Activated naive CD8-positive, alpha-beta T cell treated with anti-CD3 and anti-CD28 coated beads for 36 hours (primary cell): ENCODE results near the gene IRF4. TPM values are rescaled to one million over a fixed set of nuclear protein-coding genes. Genes with fewer than 3 reads are reported as not detected.

ENCODE experiments used
- DNase-seq: peaks from one replicate; pipeline ENCODE4 v3.0.0; 2021
- H3K27ac Mint-ChIP-seq: one replicate; pipeline ENCODE4 v1.8.0; 2022; ENCODE audit warnings: mild to moderate bottlenecking, moderate library complexity, mixed read lengths
- H3K27me3 Mint-ChIP-seq: one replicate; pipeline ENCODE4 v1.8.0; 2022; ENCODE audit warnings: mild to moderate bottlenecking, mixed read lengths
- H3K36me3 Mint-ChIP-seq: one replicate; pipeline ENCODE4 v1.8.0; 2021; ENCODE audit warnings: mild to moderate bottlenecking, mixed read lengths
- H3K4me1 Mint-ChIP-seq: one replicate; pipeline ENCODE4 v1.8.0; 2021; ENCODE audit warnings: mixed read lengths
- H3K4me3 Mint-ChIP-seq: one replicate; pipeline ENCODE4 v1.8.0; 2022; ENCODE audit warnings: mild to moderate bottlenecking, moderate library complexity, mixed read lengths
- H3K9me3 Mint-ChIP-seq: one replicate; pipeline ENCODE4 v1.8.0; 2022; ENCODE audit warnings: mixed read lengths
- total RNA-seq, 2 experiments: library from RNA; stranded (reverse); gene quantifications; one replicate each; pipeline ENCODE4 v1.2.3, GENCODE V29; 2021

IRF4 gene
- total RNA-seq, 2 experiments from 2014 or later: 432 to 438 TPM

DNA sequence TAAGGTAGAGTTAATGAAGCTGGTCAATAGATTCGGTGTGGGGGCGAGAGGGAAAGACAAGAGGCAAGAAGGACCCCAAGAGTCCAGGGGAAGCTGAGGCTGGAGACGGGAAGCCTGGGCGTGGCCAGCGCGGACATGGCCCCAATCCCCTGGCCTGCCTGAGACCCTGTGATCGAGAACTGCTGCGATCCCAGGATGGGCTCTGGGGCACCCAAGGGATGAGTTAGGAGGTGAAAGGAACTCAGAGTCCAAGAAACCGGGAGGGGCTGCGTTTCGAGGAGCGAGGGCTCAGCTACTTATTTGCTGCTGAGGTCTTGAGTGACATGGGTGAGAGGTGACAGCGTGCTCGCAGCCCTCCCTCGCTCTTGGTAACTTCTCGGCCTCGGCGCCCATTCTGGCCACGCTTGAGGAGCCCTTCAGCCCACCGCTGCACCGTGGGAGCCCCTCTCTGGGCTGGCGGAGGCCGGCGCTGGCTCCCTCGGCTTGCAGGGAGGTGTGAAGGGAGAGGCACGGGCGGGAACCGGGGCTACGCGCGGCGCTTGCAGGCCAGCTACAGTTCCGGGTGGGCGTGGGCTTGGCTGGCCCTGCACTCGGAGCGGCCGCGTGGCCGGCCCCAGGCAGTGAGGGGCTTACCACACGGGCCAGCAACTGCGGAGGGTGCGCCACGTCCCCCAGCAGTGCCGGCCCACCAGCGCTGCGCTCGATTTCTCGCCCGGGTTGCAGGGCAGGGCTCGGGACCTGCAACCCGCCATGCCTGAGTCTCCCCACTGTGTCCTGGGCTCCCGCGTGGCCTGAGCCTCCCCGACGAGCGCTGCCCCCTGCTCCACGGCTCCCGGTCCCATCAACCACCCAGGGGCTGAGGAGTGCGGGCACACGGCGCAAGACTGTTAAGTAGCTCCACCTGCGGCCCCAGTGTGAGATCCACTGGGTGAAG lies 58.2 kb downstream of the IRF4 start:
- Mint-ChIP-seq H3K9me3 (no peaks in the 10 kb centered on the region), H3K27me3 (peaks cover 5% of the 10 kb centered on the region), H3K27ac (peak overlapping the region; percentile 50), H3K36me3 (peaks cover 13% of the 10 kb centered on the region), H3K4me3 (no peak overlapping the region), H3K4me1 (peaks cover 52% of the 10 kb centered on the region)
- no peak for DNase-seq

DNA sequence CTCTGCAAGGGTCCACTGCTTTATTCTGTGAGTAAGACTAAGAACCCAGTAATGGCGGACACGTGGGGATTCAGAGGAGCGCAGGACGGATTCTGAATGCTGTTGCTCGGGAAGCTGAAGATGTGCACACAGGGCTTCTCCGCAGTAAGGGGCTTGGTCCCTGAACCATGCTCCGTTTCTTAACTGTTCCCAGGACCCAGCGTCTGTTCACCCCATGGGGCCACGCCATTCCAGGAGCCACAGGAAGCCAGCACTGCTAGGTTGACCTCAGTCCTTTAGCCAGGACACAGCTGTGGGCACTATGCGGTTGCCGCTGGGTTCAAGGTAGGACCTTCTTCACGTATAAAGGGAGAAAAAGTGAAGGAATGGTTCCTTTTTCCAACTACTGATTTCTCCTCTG lies 59.8 kb downstream of the IRF4 start:
- Mint-ChIP-seq H3K27me3 (peaks cover 5% of the 10 kb centered on the region), H3K9me3 (no peaks in the 10 kb centered on the region), H3K27ac (no peak overlapping the region), H3K4me1 (peaks cover 47% of the 10 kb centered on the region), H3K36me3 (peaks cover 15% of the 10 kb centered on the region), H3K4me3 (no peak overlapping the region)
- DNase-seq: no peak

DNA sequence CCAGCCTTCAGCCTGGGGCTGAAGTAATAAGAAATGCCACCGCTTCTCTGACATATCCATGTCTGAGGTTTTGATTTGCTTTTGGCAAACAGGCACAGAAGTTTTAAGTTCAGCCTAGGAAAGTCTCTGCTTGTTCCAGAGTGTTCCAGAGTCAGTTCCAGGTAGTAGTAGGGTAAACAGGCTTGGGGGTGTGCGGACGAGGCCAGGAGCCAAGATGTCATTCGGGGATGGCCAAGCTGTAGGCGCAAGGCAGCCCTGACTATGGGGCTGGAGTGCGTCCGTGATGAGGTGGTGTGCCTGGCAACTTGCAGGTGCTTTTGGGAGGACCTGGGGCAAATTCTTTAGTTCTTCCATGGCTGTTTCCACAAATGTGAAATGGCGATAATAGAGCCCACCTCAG lies 60.3 kb downstream of the IRF4 start:
- Mint-ChIP-seq H3K27ac (no peak overlapping the region), H3K27me3 (peaks cover under 1% of the 10 kb centered on the region), H3K9me3 (peaks cover 3% of the 10 kb centered on the region), H3K36me3 (peaks cover 15% of the 10 kb centered on the region), H3K4me1 (peaks cover 44% of the 10 kb centered on the region), H3K4me3 (no peak overlapping the region)
- no peak for DNase-seq

DNA sequence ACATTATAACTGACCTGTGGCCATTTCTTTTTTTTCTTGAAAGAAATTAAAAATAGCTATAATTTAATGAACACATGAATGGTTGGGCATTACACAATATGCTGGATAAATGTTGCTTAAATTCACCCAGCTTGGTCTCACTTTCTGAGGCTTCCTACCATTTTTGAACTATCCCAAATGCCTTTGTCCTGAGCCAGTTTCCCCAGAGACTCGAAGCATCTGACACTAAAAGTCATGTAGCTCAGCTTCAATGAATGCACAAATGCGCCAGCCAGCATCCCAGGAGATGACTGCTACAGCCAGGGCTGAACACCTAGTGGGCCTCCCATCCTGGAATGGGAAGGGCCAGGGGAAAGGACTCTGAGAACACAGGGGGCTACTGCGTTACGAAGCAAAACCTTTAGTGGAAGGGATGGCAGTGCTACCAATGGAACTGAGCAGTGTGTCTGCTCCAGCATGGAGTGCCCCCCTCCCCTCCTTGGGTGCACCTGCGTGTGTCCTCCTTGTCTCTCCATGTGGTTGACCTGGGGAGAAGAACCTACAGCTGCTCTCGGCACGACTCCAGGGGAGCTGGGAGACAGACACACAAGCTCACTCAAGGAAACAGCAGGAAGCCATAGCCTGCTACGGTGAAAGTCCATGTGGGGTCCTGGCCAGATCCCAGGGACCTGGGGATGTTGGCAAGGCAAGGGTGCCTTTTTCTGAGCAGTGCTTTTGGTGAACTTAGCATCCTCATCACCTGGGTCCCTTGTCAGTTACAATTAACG lies 60.9 kb downstream of the IRF4 start:
- H3K4me1 Mint-ChIP-seq: peaks cover 43% of the 10 kb centered on the region
- H3K27ac Mint-ChIP-seq: no peak overlapping the region
- DNase-seq: no peak

DNA sequence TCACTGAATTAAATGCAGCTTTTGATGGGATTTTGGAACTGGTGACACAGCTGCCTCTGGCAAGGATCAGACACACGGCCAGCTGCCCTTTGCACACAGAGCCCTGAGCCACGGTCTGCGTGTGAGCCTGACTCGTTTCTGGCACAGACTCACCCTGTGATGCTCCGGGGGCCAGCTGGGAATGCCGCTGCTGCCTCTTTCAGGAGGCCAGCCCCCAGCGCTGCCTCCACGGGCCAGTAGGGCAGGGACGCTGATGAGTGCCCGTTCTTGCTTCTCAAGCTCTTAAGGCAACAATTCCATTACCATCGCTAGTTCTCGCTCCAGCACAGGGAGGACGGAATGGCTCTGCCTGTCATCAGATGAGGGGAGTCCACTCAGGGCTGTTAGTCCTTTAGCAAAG lies 61.6 kb downstream of the IRF4 start:
- H3K36me3 Mint-ChIP-seq: peaks cover 22% of the 10 kb centered on the region
- DNase-seq: no peak
- no peak overlapping the region for H3K4me3 Mint-ChIP-seq
- no peaks in the 10 kb centered on the region for H3K27me3 Mint-ChIP-seq
- H3K9me3 Mint-ChIP-seq: peaks cover 13% of the 10 kb centered on the region
- H3K4me1 Mint-ChIP-seq: peaks cover 37% of the 10 kb centered on the region
- H3K27ac Mint-ChIP-seq: no peak overlapping the region

More for the DNA sequence above, 60.9 kb downstream of the IRF4 start:
- Mint-ChIP-seq H3K27me3 (no peaks in the 10 kb centered on the region), H3K4me3 (no peak overlapping the region), H3K9me3 (peaks cover 9% of the 10 kb centered on the region), H3K36me3 (peaks cover 21% of the 10 kb centered on the region)

DNA sequence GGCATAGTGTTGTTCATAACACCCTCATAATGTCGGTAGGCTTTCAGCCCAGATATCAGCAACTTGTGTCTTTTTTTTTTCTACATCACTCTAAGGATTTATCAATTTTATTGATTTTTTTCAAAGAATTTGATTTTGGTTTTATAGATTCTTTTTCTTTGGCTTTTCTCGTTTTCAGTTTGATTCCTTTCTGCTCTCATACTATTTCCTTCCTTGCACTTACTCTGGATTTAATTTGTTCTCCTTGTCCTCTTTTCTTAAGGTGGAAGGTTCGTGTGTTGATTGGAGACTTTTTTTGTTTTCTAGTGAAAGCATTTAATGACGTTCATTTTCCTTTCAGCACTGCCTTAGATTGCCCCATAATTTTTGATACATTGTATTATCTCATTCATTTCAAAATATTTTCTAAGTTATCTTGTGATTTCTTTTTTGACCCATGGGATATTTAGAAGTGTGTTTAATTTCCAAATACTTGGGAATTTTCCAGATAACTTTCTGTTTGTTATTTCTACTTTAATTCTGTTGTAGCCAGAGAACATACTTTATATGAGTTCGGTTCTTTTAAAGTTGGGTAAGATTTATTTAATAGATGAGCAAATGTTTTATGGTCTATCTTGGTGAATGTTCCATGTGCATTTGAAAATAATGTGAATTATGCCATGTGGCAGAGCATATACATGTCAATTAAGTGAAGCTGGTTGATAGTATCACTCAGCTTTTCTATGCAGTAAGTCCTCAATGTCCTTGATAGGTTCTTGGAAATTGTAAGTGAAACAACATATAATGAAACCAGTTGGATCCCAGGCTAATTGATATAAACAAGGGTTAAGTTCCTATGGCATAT lies 62.8 kb downstream of the IRF4 start:
- Mint-ChIP-seq H3K27ac (peak overlapping the region; percentile 93), H3K4me3 (peak overlapping the region; percentile 76), H3K36me3 (peaks cover 13% of the 10 kb centered on the region), H3K9me3 (peaks cover 19% of the 10 kb centered on the region), H3K4me1 (peaks cover 28% of the 10 kb centered on the region), H3K27me3 (no peaks in the 10 kb centered on the region)
- DNase-seq: no peak

DNA sequence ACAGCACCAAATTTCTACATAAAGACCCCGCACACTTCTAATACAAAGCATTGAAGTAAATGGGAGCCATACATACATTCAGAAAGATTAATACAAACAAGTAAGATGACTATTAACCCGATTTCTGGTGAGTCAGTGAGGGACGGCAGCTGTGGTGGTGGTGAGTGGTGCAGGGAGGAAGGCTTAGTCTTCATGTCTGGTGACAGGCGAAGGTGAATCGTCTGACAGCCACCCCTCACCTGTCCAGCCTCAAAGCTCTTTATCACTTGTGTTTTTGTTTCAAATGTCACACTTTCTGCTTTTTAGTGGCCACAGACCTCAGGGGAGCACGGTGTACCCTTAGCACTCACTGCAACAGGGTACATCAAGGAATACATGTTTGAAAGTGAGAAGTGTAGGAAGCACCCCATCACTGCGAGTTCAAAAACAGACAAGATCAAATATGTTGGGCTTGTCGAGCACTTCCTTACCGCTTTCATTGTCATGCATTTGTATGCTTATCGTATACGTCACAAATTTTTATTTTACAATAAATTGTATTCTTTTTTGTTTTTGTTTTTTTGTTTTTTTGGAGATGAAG lies 63.5 kb downstream of the IRF4 start:
- H3K36me3 Mint-ChIP-seq: peaks cover 11% of the 10 kb centered on the region
- H3K9me3 Mint-ChIP-seq: peaks cover 19% of the 10 kb centered on the region
- peak overlapping the region; percentile 76 for H3K4me3 Mint-ChIP-seq
- DNase-seq: peak; percentile 72
- H3K27me3 Mint-ChIP-seq: no peaks in the 10 kb centered on the region
- H3K4me1 Mint-ChIP-seq: peaks cover 32% of the 10 kb centered on the region
- H3K27ac Mint-ChIP-seq: peak overlapping the region; percentile 93

DNA sequence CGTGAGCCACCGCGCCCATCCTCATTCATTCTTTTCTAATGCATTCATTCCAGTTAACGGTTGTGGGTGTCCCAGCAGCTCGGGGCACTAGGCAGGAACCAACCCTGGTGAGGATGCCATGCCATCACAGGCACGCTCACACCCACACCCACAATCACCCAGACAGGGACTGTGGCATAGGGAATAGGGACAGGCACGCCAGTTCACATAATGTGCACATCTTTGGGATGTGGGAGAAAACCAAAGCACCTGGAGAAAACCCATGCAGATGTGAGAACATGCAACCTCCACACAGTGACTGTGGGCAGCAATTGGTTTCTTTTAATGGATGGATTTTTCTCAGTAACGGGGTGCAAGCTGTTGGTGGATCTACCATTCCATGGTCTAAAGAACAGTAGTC lies 64.3 kb downstream of the IRF4 start:
- H3K9me3 Mint-ChIP-seq: peaks cover 19% of the 10 kb centered on the region

DNA sequence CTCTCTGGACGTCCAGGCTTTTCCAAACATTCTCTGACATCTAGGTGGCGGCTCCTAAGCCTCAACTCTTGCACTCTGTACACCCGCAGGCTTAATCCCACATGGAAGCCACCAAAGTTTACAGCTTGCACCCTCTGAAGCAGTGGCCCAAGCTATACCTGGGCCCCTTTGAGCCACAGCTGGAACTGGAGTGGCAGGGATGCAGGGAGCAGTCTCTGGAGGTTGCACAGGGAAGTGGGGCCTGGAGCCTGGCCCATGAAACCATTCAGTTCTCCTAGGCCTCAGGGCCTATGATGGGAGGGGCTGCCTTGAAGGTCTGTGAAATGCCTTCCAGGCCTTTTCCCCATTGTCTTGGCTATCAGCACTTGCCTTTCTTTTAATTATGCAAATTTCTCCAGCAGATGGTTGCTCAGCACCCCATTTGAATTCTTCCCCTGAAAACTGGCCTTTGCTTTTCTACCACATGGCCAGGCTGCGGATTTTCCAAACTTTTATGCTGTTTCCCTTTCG lies 64.9 kb downstream of the IRF4 start:
- peaks cover 44% of the 10 kb centered on the region for H3K4me1 Mint-ChIP-seq
- no peak overlapping the region for H3K27ac Mint-ChIP-seq
- H3K4me3 Mint-ChIP-seq: no peak overlapping the region
- H3K9me3 Mint-ChIP-seq: peaks cover 19% of the 10 kb centered on the region
- H3K27me3 Mint-ChIP-seq: no peaks in the 10 kb centered on the region
- no peak for DNase-seq
- peaks cover 11% of the 10 kb centered on the region for H3K36me3 Mint-ChIP-seq

More for the DNA sequence above, 64.3 kb downstream of the IRF4 start:
- H3K36me3 Mint-ChIP-seq: peaks cover 11% of the 10 kb centered on the region
- H3K4me1 Mint-ChIP-seq: peaks cover 39% of the 10 kb centered on the region
- H3K4me3 Mint-ChIP-seq: no peak overlapping the region
- DNase-seq: no peak
- H3K27me3 Mint-ChIP-seq: no peaks in the 10 kb centered on the region
- peak overlapping the region; percentile 93 for H3K27ac Mint-ChIP-seq

DNA sequence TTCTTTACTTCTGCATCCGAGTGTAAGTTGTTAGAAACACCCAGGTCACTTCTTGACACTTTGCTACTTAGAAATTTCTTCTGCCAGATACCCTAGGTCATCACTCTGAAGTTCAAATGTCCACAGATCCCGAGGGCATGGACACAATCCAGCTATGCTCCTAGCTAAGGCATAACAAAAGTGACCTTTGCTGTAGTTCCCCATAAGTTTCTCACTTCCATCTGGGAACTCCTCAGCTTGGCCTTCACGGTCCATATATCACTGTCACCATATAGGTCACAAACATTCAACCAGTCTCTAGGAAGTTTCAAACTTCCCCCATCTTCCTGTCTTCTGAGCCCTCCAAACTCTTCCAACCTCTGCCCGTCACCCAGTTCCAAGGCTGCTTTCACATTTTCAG lies 65.3 kb downstream of the IRF4 start:
- no peak overlapping the region for H3K27ac Mint-ChIP-seq
- peaks cover 19% of the 10 kb centered on the region for H3K9me3 Mint-ChIP-seq
- peaks cover 46% of the 10 kb centered on the region for H3K4me1 Mint-ChIP-seq
- H3K36me3 Mint-ChIP-seq: peaks cover 11% of the 10 kb centered on the region
- H3K4me3 Mint-ChIP-seq: no peak overlapping the region
- H3K27me3 Mint-ChIP-seq: no peaks in the 10 kb centered on the region
- DNase-seq: no peak

Other genes with a start within 250 kb of the IRF4 start
- gene DUSP22, start 99.3 kb upstream of the IRF4 start, total RNA-seq: 10 to 100 TPM; 22.9 to 23.9 TPM